H1 (cell line): ENCODE results near the gene SLX9. TPM values are rescaled to one million over a fixed set of nuclear protein-coding genes. Genes with fewer than 3 reads are reported as not detected.

Experiments
- CTCF ChIA-PET: fragments of 300-600 bp; sonication (Branson Sonifier 250); formaldehyde crosslinking; loops from one replicate; lab custom pipeline; 2021; ENCODE audit not compliant: partially characterized antibody; lab: Charles Lee
- POLR2A ChIA-PET: fragments of 300-600 bp; sonication (Branson Sonifier 250); formaldehyde crosslinking; loops from one replicate; lab custom pipeline; 2021; ENCODE audit warnings: inconsistent platforms; ENCODE audit not compliant: partially characterized antibody; lab: Charles Lee
- DNase-seq, 2 experiments: peaks; one replicate each; pipeline versions ENCODE4 v3.0.0 to v3.0.0-alpha.2; 2010 to 2022; ENCODE audit warnings: low spot score in 2 of 2, low read depth in 1 of 2, mixed read lengths in 1 of 2
- FAIRE-seq: peaks from 2 replicates; lab custom pipeline; 2011; peaks lifted over from hg19 to GRCh38; lab: Jason Lieb, UNC
- H2AFZ ChIP-seq: 2 replicates; pipeline ENCODE4 v1.8.1; 2012; ENCODE audit warnings: low read length, inconsistent platforms
- H2AK5ac ChIP-seq: 2 replicates; pipeline ENCODE4 v1.6.1; 2013; ENCODE audit warnings: low read depth, low read length
- H2BK120ac ChIP-seq: replicated peaks from 2 replicates; pipeline ENCODE3; 2013; ENCODE audit warnings: low read depth, low read length, inconsistent platforms
- H2BK12ac ChIP-seq: 2 replicates; pipeline ENCODE4 v1.6.1; 2013; ENCODE audit warnings: low read depth, low read length
- H2BK15ac ChIP-seq: 2 replicates; pipeline ENCODE4 v1.6.1; 2013; ENCODE audit warnings: low read length
- H2BK20ac ChIP-seq: 2 replicates; pipeline ENCODE4 v1.6.1; 2013; ENCODE audit warnings: low read length
- H2BK5ac ChIP-seq: 2 replicates; pipeline ENCODE4 v1.6.1; 2013; ENCODE audit warnings: low read depth, low read length
- H3K14ac ChIP-seq: 2 replicates; pipeline ENCODE4 v1.6.1; 2013; ENCODE audit warnings: inconsistent platforms; ENCODE audit not compliant: insufficient read length
- H3K18ac ChIP-seq: 2 replicates; pipeline ENCODE4 v1.6.1; 2013; ENCODE audit warnings: low read length; ENCODE audit errors: extremely low read depth
- H3K23ac ChIP-seq: 2 replicates; pipeline ENCODE4 v1.6.1; 2013; ENCODE audit warnings: inconsistent platforms; ENCODE audit not compliant: insufficient read length
- H3K23me2 ChIP-seq: 2 replicates; pipeline ENCODE4 v1.6.1; 2013; ENCODE audit warnings: low read depth, low read length
- H3K27ac ChIP-seq: 2 replicates; pipeline ENCODE4 v1.6.1; 2011; ENCODE audit warnings: low read depth, low read length, inconsistent platforms
- H3K27me3 ChIP-seq, 4 experiments: replicated peaks in 1 of 4; 1 replicate in 1 of 4; 2 replicates in 3 of 4; pipeline versions ENCODE4 v1.6.1 to v1.8.1; 2011 to 2013; ENCODE audit warnings: low read length in 3 of 4, mild to moderate bottlenecking in 3 of 4, inconsistent platforms in 2 of 4, mixed read lengths in 2 of 4, moderate library complexity in 1 of 4; ENCODE audit not compliant: control insufficient read depth in 3 of 4, insufficient read depth in 3 of 4; ENCODE audit errors: extremely low read depth in 1 of 4
- H3K36me3 ChIP-seq, 4 experiments: 2 replicates each; pipeline versions ENCODE4 v1.6.1 to v1.8.1; 2011 to 2013; ENCODE audit warnings: mild to moderate bottlenecking in 4 of 4, low read length in 3 of 4, moderate library complexity in 2 of 4, control low read depth in 1 of 4, inconsistent platforms in 1 of 4; ENCODE audit not compliant: insufficient read depth in 4 of 4, control insufficient read depth in 2 of 4
- H3K4ac ChIP-seq: replicated peaks from 2 replicates; pipeline ENCODE3; 2013; ENCODE audit warnings: low read length, low read depth, mixed read lengths, inconsistent platforms; ENCODE audit not compliant: insufficient read length
- H3K4me1 ChIP-seq, 4 experiments: replicated peaks in 1 of 4; 1 replicate in 1 of 4; 2 replicates in 3 of 4; pipeline versions ENCODE4 v1.6.1 to v1.8.1; 2011 to 2013; ENCODE audit warnings: low read length in 3 of 4, inconsistent platforms in 2 of 4, mixed read lengths in 1 of 4; ENCODE audit not compliant: insufficient read depth in 4 of 4, control insufficient read depth in 3 of 4
- H3K4me2 ChIP-seq, 2 experiments: 2 replicates each; pipeline versions ENCODE4 v1.6.1 to v1.8.1; 2011 to 2013; ENCODE audit warnings: low read depth in 2 of 2, low read length in 2 of 2, control low read depth in 1 of 2, inconsistent platforms in 1 of 2, mild to moderate bottlenecking in 1 of 2; ENCODE audit not compliant: insufficient read depth in 1 of 2
- H3K4me3 ChIP-seq, 4 experiments: fragments of 200-600, 300-600 bp in 1 of 4; sonication (generic), shearing (Covaris generic), sonication (Bioruptor Twin) in 1 of 4; 2 replicates each; pipeline versions ENCODE4 v1.5.1 to v1.8.1; 2011 to 2016; ENCODE audit warnings: low read length in 4 of 4, low read depth in 3 of 4, control low read depth in 2 of 4, inconsistent platforms in 2 of 4, mild to moderate bottlenecking in 2 of 4, mixed read lengths in 1 of 4, moderate library complexity in 1 of 4; ENCODE audit not compliant: insufficient read depth in 2 of 4; ENCODE audit errors: extremely low read depth in 1 of 4
- H3K56ac ChIP-seq: replicated peaks from 2 replicates; pipeline ENCODE3; 2013; ENCODE audit warnings: low read depth, mild to moderate bottlenecking, mixed read lengths, low read length, inconsistent platforms; ENCODE audit not compliant: insufficient read length
- H3K79me1 ChIP-seq: 2 replicates; pipeline ENCODE4 v1.6.1; 2013; ENCODE audit warnings: low read depth, low read length, control low read depth
- H3K79me2 ChIP-seq, 2 experiments: 2 replicates each; pipeline versions ENCODE4 v1.6.1 to v1.8.1; 2012 to 2013; ENCODE audit warnings: low read length in 2 of 2, mild to moderate bottlenecking in 2 of 2, inconsistent platforms in 1 of 2; ENCODE audit not compliant: insufficient read depth in 2 of 2, control insufficient read depth in 1 of 2
- H3K9ac ChIP-seq, 4 experiments: replicated peaks in 1 of 4; 1 replicate in 1 of 4; 2 replicates in 3 of 4; pipeline versions ENCODE4 v1.6.1 to v1.8.1; 2011 to 2013; ENCODE audit warnings: low read depth in 3 of 4, low read length in 3 of 4, control low read depth in 2 of 4, mild to moderate bottlenecking in 2 of 4, moderate library complexity in 2 of 4, inconsistent platforms in 1 of 4; ENCODE audit errors: extremely low read depth in 1 of 4
- H3K9me3 ChIP-seq, 2 experiments: 2 replicates each; pipeline versions ENCODE4 v1.6.1 to v1.8.1; 2012 to 2013; ENCODE audit warnings: mild to moderate bottlenecking in 2 of 2, moderate library complexity in 2 of 2, control low read depth in 1 of 2, inconsistent platforms in 1 of 2, low read depth in 1 of 2, low read length in 1 of 2, mixed read lengths in 1 of 2; ENCODE audit not compliant: insufficient read depth in 2 of 2
- H4K20me1 ChIP-seq, 2 experiments: replicated peaks in 1 of 2; 2 replicates each; pipeline versions ENCODE3 to v1.8.1; 2011 to 2013; ENCODE audit warnings: inconsistent platforms in 2 of 2, low read length in 2 of 2, mild to moderate bottlenecking in 1 of 2; ENCODE audit not compliant: insufficient read depth in 2 of 2, control insufficient read depth in 1 of 2
- H4K5ac ChIP-seq: 2 replicates; pipeline ENCODE4 v1.6.1; 2013; ENCODE audit warnings: low read length, low read depth, mixed read lengths, inconsistent platforms; ENCODE audit not compliant: insufficient read length
- H4K8ac ChIP-seq: 2 replicates; pipeline ENCODE4 v1.8.0; 2013; ENCODE audit warnings: mild to moderate bottlenecking, moderate library complexity, low read length, inconsistent platforms; ENCODE audit not compliant: insufficient read depth; ENCODE audit errors: extremely low read depth
- H4K91ac ChIP-seq: replicated peaks from 2 replicates; pipeline ENCODE3; 2013; ENCODE audit warnings: low read length, mixed read lengths, inconsistent platforms; ENCODE audit not compliant: insufficient read length
- CEBPB ChIP-seq: IDR thresholded peaks from 2 replicates; pipeline ENCODE4 v1.6.1; 2012; ENCODE audit warnings: low read depth, low read length
- CHD2 ChIP-seq: IDR thresholded peaks from 2 replicates; pipeline ENCODE4 v1.6.1; 2012; ENCODE audit warnings: low read length, improper control_type of control experiment
- EGR1 ChIP-seq: IDR thresholded peaks from 2 replicates; pipeline ENCODE4 v1.6.1; 2011; ENCODE audit warnings: low read depth, low read length, borderline replicate concordance
- GABPA ChIP-seq: IDR thresholded peaks from 2 replicates; pipeline ENCODE4 v1.6.1; 2011; ENCODE audit warnings: mild to moderate bottlenecking, low read length, moderate library complexity, borderline replicate concordance; ENCODE audit not compliant: insufficient read depth
- HDAC2 ChIP-seq, 2 experiments: fragments of 300-600 bp in 1 of 2; sonication (generic) in 1 of 2; IDR thresholded peaks; 2 replicates each; pipeline ENCODE4 v1.6.1; 2011 to 2012; ENCODE audit warnings: low read depth in 2 of 2, low read length in 2 of 2, mild to moderate bottlenecking in 2 of 2, moderate library complexity in 2 of 2, borderline replicate concordance in 1 of 2, inconsistent platforms in 1 of 2
- JUN ChIP-seq: IDR thresholded peaks from 2 replicates; pipeline ENCODE4 v1.6.1; 2011; ENCODE audit warnings: low read depth, mild to moderate bottlenecking, improper control_type of control experiment, low read length
- NANOG ChIP-seq: IDR thresholded peaks from 2 replicates; pipeline ENCODE4 v1.6.1; 2011; ENCODE audit warnings: low read length, low read depth, mild to moderate bottlenecking, inconsistent platforms; ENCODE audit not compliant: insufficient read depth, poor library complexity, severe bottlenecking
- SP2 ChIP-seq: IDR thresholded peaks from 2 replicates; pipeline ENCODE4 v1.6.1; 2012; ENCODE audit warnings: mild to moderate bottlenecking, low read length, inconsistent platforms
- TAF7 ChIP-seq: optimal IDR thresholded peaks from 2 replicates; pipeline ENCODE3; 2011; ENCODE audit warnings: low read depth, mild to moderate bottlenecking, inconsistent platforms, low read length, moderate library complexity, borderline replicate concordance
- ZNF274 ChIP-seq: IDR thresholded peaks from 2 replicates; pipeline ENCODE4 v1.7.0; 2012; ENCODE audit warnings: low read length, borderline replicate concordance; ENCODE audit errors: extremely low read depth
- WGBS, 2 experiments: shearing (Covaris generic) in 1 of 2; methylation state at CpG; one replicate each; pipeline versions ENCODE4 v1.1.6 to v1.1.7; 2013 to 2015; ENCODE audit warnings: low lambda C conversion rate in 2 of 2, mixed read lengths in 2 of 2, inconsistent platforms in 1 of 2, low coverage in 1 of 2, missing lambda C conversion rate in 1 of 2; ENCODE audit not compliant: insufficient replicate concordance in 2 of 2, insufficient coverage in 1 of 2, insufficient read length in 1 of 2; ENCODE audit errors: extremely low coverage in 1 of 2, missing lambda C conversion rate in 1 of 2; 5-methylcytosine and 5-hydroxymethylcytosine counted together
- polyA plus RNA-seq, 7 experiments: library from polyadenylated mRNA; depleted of rRNA in 3 of 7; stranded (reverse) in 5 of 7; unstranded in 2 of 7; fragments of >200 nt in 5 of 7; fragments of 200-250 nt in 2 of 7; gene quantifications; 1 replicate in 5 of 7; 2 replicates in 1 of 7; 4 replicates in 1 of 7; pipeline versions ENCODE4 v1.2.1 to v1.2.3, GENCODE V29; 2011 to 2013; ENCODE audit warnings: missing spikeins in 2 of 7, mixed read lengths in 2 of 7
- total RNA-seq: library from RNA; stranded (reverse); fragmentation: NEBNext Ultra II Directional; extraction: Animal tissue kit (Norgen Biotek cat#: 25700); gene quantifications from 2 replicates; pipeline ENCODE4 v1.2.1, GENCODE V29; 2021
- TF ChIP-seq, protein P1 (sequence below): IDR thresholded peaks from 2 replicates; pipeline ENCODE4 v1.6.1; 2011; ENCODE audit warnings: low read depth, mild to moderate bottlenecking, low read length; ENCODE audit not compliant: insufficient read depth

Gene SLX9
- total and polyA plus RNA-seq, 2 of the 8 experiments (the other 6 are each of a cell fraction or from before 2014, with no cell fraction given), result 17.7 to 57.3 TPM

DNA sequence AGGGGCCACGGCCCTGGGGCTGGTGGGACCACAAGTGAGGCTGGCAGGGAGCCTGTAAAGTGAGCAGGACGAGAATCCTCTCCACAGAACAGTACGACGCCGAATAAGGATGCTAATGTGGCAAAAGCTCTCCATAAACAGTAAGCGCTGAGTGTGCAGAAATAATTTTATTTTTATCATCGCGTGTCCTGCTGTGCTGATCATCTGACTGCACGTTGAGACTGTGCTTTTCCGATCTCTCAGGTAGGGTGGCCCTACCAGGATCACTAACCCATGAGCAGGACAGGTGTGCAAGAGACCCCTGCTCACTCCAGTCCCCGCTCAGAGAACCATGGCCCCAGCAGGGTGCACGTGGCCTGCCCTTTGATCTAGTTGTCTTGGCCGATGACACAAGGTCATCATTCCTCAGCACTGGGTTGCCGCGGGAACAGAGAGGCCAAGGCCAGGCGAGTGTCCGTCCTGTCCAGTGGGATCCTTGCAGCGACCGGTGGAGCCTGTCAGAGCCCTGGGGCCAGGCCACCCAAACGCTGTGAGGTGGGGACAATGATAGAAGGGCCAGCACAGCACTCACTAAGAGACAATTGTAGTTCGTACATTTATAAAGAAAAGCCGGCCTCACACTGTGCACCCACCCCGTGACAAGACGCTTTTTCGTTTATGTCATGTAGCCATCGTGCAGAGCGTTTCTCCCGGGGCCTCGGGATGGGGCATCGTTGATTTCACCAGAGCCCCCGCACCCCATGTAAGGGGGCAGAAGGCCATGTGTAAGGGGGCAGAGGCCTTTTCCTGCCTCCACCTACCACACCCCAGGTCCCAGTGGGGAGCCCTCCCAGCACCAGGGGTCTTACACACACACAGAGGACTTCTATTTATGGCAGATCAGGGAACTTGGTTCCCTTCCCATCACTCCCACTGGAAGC lies 81.9 kb downstream of the SLX9 start:
- Histone ChIP-seq H3K14ac (no peak overlapping the region), H3K9ac (no peak overlapping the region), H4K8ac (no peak overlapping the region), H3K9me3 (peaks cover 0 to 3% of the 10 kb centered on the region in 2 experiments; a peak in 1 of 4 replicates), H3K4me1 (peaks cover 0 to 2% (median 0%) of the 10 kb centered on the region in 4 experiments; a peak in 2 of 7 replicates), H3K27ac (no peak overlapping the region), H4K91ac (no peak overlapping the region), H2BK20ac (no peak overlapping the region), H3K4ac (no peak overlapping the region), H2BK15ac (no peak overlapping the region), H3K79me2 (no peaks in the 10 kb centered on the region), H3K23me2 (peaks cover 4% of the 10 kb centered on the region; the same call in 1 of the 2 replicates), H2BK5ac (no peak overlapping the region), H3K27me3 (peaks cover 2 to 32% (median 26%) of the 10 kb centered on the region in 4 experiments), H4K5ac (no peak overlapping the region), H3K18ac (no peak overlapping the region), H3K4me3 (no peak overlapping the region), H3K4me2 (no peak overlapping the region), H2AK5ac (no peak overlapping the region), H3K23ac (no peak overlapping the region), H2BK12ac (no peak overlapping the region), H2AFZ (no peak overlapping the region), H4K20me1 (no peaks in the 10 kb centered on the region), H3K36me3 (no peaks in the 10 kb centered on the region), H3K56ac (no peak overlapping the region), H2BK120ac (no peak overlapping the region), H3K79me1 (no peaks in the 10 kb centered on the region)
- ChIA-PET POLR2A (no interaction called here), CTCF (interaction anchor here (1.0 kb wide), 1 partner anchor 46 kb away, joined by 3 read pairs; no protein-coding TSS in a partner anchor)
- WGBS, 2 experiments, result 86% methylated on average over 29 of the region's 31 CpGs; no CpG with 5 or more reads in 1 of the 2 experiments
- FAIRE-seq (no peak), DNase-seq (no peak)
- no peak for TF ChIP-seq EGR1
- TF ChIP-seq SP2, result no peak
- TF ChIP-seq ZNF274, result no peak
- no peak for TF ChIP-seq GABPA
- TF ChIP-seq JUN, result no peak
- no peak for TF ChIP-seq TAF7
- no peak for TF ChIP-seq NANOG
- TF ChIP-seq HDAC2 (IDR thresholded peaks at IDR 0.05; ENCODE audit: borderline replicate concordance in 1 of 2, low read depth in 2 of 2, low read length in 2 of 2), result no peak
- no peak for TF ChIP-seq CEBPB
- no peak for TF ChIP-seq CHD2
- TF ChIP-seq, protein P1, sequence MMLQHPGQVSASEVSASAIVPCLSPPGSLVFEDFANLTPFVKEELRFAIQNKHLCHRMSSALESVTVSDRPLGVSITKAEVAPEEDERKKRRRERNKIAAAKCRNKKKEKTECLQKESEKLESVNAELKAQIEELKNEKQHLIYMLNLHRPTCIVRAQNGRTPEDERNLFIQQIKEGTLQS, result no peak
